GM18951 (cell line): ENCODE data around the gene NFE2L3.
"Not testable (repeated sequence)": the region's sequence is repeated elsewhere in the genome, so short reads cannot be mapped to it uniquely, and the experiment has no call there.

ENCODE experiments used
- POLR2A ChIP-seq: IDR thresholded peaks from 4 replicates; pipeline ENCODE4 v1.6.1; 2011; ENCODE audit warnings: mild to moderate bottlenecking; ENCODE audit not compliant: insufficient read length, insufficient read depth; ENCODE audit errors: extremely low read depth
- in situ Hi-C: fragments of 300-500 bp; cut with MboI; formaldehyde crosslinking; loops from one replicate; pipeline ENCODE4 v1.12.0; 2022; ENCODE audit warnings: low sequenced_read_pairs, mixed read lengths, inconsistent platforms; ENCODE audit not compliant: unreplicated experiment

NFE2L3 gene

GRCh38 chr7:26181474-26182227, 29.7 kb downstream of the NFE2L3 start:
- no peak for TF ChIP-seq POLR2A

GRCh38 chr7:26182283-26182682, 30.3 kb downstream of the NFE2L3 start:
- in situ Hi-C loops: no loop called here
- no peak for TF ChIP-seq POLR2A

More at GRCh38 chr7:26181474-26182227, 29.7 kb downstream of the NFE2L3 start:
- in situ Hi-C loops: no loop called here

- no peak for TF ChIP-seq POLR2A
- in situ Hi-C loops: no loop called here
Observed at GRCh38 chr7:26182706-26183105, 30.7 kb downstream of the NFE2L3 start.

GRCh38 chr7:26183545-26184280, 31.7 kb downstream of the NFE2L3 start:
- peak; percentile 18 for TF ChIP-seq POLR2A
- in situ Hi-C loops: no loop called here

GRCh38 chr7:26184281-26185101, 32.5 kb downstream of the NFE2L3 start:
- TF ChIP-seq POLR2A: peak; percentile 15
- in situ Hi-C loops: not testable (repeated sequence)

- TF ChIP-seq POLR2A: peak; percentile 17
Observed at GRCh38 chr7:26185131-26185843, 33.3 kb downstream of the NFE2L3 start.

GRCh38 chr7:26185844-26186180, 33.8 kb downstream of the NFE2L3 start:
- no peak for TF ChIP-seq POLR2A
- in situ Hi-C loops: no loop called here

More at GRCh38 chr7:26185131-26185843, 33.3 kb downstream of the NFE2L3 start:
- in situ Hi-C loops: no loop called here

GRCh38 chr7:26186364-26187311, 34.6 kb downstream of the NFE2L3 start:
- no peak for TF ChIP-seq POLR2A

GRCh38 chr7:26187380-26188205, 35.6 kb downstream of the NFE2L3 start:
- TF ChIP-seq POLR2A: peak; percentile 51
- in situ Hi-C loops: no loop called here

More at GRCh38 chr7:26186364-26187311, 34.6 kb downstream of the NFE2L3 start:
- in situ Hi-C loops: no loop called here

- in situ Hi-C loops: no loop called here
- TF ChIP-seq POLR2A: peak; percentile 21
Observed at GRCh38 chr7:26188206-26188956, 36.4 kb downstream of the NFE2L3 start.
